Inferior parietal cortex (tissue), 1 donor: ENCODE data around the gene TRAF3.

Source experiments
- DNase-seq: peaks from one replicate; pipeline ENCODE4 v3.0.0-alpha.2; 2016; ENCODE audit errors: extremely low spot score

The TRAF3 gene

GRCh38 chr14:102938191-102938590 lies 160.9 kb downstream of the TRAF3 start:
- DNase-seq, result no peak

GRCh38 chr14:102939329-102939728 lies 162.1 kb downstream of the TRAF3 start:
- no peak for DNase-seq

GRCh38 chr14:102939820-102940561 lies 162.7 kb downstream of the TRAF3 start:
- no peak for DNase-seq

DNA sequence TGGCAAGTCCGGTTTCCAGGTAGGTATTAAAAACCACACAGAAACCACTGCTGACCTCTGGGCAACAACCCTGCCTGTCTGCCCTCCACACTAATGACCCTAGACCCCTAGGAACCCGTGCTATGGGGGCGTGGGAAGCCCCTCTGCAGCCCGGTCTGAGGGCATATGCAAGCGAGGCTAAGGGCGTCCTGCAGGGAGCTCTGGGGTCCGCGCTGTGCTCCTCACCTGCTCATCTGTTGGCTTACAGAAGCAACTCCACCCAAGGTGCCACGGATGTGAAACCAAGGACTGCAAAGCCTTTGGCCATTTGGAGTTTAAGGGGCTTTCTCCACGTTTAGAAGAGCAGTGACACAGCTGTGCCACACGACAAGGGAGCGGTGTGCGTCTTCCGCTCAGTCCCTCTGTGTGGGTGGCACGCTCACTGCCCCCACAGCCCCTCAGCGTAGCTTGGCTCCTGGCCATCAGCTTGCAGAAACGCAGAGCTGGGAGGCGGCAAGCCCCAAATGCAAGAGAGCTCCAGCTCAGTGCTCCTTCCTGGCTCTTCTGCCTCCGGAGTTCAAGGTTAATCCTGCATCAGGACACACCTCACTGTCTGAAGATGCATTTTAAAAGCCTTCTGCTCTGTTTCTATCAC lies 163.6 kb downstream of the TRAF3 start:
- no peak for DNase-seq

GRCh38 chr14:102941419-102942011 lies 164.3 kb downstream of the TRAF3 start:
- no peak for DNase-seq

DNA sequence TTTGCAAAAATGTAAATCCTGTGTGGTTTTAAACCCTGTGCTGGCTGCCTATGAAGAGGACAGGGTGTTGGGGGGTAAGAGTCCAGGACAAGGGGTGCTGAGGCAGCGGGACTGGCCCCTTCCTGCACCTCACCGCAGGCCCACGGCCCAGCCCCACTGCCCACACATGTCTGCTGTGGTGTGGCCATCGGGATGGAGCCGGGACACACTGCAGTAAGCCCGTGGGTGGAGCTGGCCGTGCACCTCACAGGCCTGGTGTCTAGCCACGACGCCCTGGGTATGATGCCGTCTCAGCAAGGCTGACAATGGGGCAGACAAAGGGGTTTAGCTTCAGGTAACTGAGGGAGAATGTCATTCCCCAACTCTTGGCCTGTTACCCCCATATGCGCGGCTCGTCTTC lies 164.8 kb downstream of the TRAF3 start:
- DNase-seq, result no peak

- DNase-seq, result no peak
These were observed 166.2 kb downstream of the TRAF3 start for GRCh38 chr14:102943454-102943853.

GRCh38 chr14:102943979-102944378 lies 166.7 kb downstream of the TRAF3 start:
- DNase-seq, result no peak

GRCh38 chr14:102944448-102945330 lies 167.4 kb downstream of the TRAF3 start:
- DNase-seq, result no peak

- no peak for DNase-seq
These were observed 168.3 kb downstream of the TRAF3 start for GRCh38 chr14:102945346-102946130.

DNA sequence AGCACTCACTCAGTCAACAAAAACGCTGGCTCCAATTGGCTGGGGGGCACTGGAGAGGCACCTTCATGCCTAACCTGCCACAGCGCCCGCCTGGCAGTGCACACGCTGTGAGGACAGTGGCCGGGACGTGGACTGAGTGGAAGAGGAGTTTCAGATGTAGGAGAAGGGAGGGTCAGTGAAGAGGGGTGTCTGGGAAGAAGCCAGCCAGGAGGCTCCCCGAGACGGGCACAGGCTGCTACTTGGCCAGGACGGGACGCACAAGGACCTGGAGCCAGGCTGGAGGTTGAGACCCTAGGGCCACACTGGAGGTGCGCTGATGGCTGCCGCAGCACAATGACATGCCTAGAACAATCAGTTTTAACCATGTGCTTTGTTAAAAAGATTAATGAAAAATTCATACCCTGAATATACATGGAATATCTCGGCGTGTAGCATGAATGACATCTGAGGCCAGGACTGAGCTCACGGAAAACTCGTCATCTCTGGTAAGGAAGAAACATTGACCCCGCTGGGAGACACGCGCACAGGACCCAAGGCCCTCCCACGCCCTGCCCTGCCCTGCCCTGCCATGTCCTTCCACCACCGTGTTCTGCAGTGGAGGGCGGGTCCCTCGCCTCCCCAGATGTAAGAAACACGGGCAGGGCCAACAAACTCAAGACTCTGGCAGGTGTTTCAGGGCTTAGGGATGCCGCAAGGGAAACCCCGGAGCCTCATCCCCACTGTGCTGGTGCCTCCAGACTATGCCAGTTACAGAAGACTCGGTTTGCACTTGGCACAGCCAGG lies 170.3 kb downstream of the TRAF3 start:
- no peak for DNase-seq

GRCh38 chr14:102948698-102949061 lies 171.4 kb downstream of the TRAF3 start:
- no peak for DNase-seq

DNA sequence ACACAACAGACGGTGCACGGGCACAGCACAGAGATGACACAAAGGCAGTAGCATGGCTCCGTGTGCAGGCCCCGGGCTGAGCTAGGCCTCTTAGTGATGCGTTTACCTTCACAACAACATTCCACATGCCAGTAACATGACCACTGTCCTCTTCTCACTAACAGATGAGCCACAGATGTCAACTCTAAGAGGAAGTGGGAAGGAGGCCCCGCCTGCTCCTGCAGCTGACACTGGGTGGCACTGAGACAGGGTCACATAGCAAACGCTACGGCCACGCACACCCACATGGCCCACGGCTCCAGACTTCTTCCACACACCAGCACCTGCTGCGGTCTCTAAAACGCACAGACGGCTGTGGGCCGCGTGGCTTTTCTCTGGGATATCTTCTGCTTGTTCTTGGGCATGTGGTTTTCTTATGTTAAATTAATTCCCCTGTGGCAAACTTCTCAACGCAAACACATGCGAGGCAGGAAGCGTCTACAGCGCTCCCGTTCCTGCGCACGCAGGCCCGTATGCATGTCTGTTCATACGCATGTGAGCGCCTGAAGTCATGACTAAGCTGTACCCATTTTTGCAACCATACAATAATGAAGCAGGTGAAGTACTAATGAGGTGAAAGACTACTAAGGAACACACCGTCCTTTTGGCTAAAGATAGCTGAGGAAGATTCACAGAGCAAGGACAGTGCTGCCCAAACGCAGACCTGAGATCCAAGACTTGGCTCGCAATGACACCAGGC lies 172.0 kb downstream of the TRAF3 start:
- DNase-seq, result peak; percentile 11

- DNase-seq, result peak; percentile 78
These were observed 172.7 kb downstream of the TRAF3 start for GRCh38 chr14:102949801-102950451.

- peak; percentile 85 for DNase-seq
These were observed 173.8 kb downstream of the TRAF3 start for GRCh38 chr14:102951034-102951433.

- DNase-seq, result no peak
These were observed 174.6 kb downstream of the TRAF3 start for GRCh38 chr14:102951799-102952198.

- no peak for DNase-seq
These were observed 175.0 kb downstream of the TRAF3 start for GRCh38 chr14:102952276-102952675.

DNA sequence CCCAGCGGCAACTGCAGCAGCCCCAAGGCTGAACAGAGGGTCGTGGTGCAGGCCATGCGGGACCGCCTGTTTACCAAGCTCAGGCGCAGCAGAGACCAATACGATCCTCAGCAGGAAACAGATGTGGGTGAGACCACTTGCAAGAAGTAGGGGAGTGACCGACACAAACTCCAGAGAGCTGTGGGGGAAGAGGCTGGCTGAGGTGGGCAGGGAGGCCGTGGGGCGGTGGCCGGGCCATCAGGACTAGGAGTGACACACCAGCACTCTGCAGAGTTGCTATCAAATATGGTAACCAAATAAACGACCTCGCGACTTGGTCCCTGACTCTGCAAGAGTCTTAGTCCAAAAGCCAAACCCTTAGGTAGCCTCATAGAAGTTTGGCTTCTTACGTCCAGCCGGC lies 175.9 kb downstream of the TRAF3 start:
- DNase-seq, result no peak

DNA sequence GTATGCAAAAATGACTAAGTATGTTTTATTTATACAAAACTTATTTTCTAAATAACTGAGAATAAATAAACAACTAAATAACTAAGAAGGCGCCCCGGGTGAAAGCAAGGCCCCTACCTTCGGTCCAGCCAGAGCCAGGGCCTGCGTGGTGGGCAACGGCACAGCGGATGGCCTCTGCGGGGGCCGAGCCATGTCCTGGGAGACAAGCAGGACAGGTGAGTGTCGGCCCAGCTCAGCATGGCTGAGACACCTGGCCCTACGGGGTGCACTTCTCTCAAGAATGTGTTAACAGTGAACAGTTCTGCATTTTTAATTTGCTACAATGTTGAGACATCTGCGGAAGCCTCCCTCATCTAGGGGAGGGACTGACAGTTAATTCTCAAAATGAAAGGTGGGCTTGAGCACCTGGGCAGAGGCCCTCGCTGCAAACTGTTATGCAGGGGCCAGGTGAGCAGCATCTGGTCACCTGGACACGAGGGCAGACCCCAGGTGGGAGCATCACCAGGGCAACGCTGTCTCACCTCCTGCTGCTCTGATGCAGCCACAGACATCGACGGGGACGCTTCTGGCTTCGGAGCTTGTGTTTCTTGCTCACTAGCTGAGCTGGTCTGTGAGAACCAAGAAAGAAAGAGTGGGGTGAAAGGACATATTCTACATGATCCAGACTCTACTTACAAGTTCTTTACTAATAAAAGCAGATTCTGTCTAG lies 177.0 kb downstream of the TRAF3 start:
- no peak for DNase-seq
